ENCODE measurements around the gene MMP12.

Gene MMP12

DNA sequence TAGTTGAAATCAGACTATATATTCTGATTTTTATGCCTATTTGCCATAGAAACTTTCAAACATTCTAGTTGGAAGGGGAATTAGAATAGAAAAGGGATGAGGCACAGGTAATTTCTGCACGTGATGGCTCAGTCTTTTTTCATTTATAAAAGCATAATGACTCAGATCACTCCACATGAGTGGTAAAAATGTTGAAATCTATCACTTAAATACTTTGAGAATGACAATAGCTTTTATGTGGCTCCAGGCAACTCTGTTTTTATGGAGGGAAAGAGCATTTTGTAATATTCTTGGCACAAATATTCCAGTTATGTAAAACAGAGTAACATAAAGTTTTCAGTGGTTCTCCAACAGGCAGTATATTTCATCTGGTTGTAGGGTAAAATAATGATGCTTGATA, 25.5 kb downstream of the MMP12 start:
- DNase-seq, result no peak

GRCh38 chr11:102846292-102846691, 28.5 kb downstream of the MMP12 start:
- DNase-seq, result no peak

GRCh38 chr11:102843489-102843888, 31.3 kb downstream of the MMP12 start, which contains the start of gene MMP3:
Gene MMP3 (minus strand): TSS chr11:102843609. CDS start chr11:102843546, 63 bp downstream.
- no peak for DNase-seq

GRCh38 chr11:102842930-102843329, 31.9 kb downstream of the MMP12 start:
- no peak for DNase-seq

DNA sequence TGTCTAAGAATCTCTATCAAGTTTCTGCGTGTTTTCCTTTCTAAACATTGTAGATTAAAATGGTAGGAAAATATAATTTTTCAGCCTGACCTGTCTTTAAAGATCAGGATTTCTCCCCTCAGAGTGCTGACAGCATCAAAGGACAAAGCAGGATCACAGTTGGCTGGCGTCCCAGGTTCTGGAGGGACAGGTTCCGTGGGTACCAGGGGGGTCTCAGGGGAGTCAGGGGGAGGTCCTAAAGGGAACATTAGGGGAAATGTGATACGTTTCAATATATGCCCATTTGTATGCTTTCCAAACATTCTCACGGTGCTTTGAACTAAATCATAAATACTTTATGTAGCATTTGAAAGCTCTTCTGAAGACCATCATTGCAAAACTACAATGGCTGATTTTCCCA, 34.8 kb downstream of the MMP12 start:
- no peak for DNase-seq

- no peak for DNase-seq
Observed at GRCh38 chr11:102837646-102838045, 37.1 kb downstream of the MMP12 start.

DNA sequence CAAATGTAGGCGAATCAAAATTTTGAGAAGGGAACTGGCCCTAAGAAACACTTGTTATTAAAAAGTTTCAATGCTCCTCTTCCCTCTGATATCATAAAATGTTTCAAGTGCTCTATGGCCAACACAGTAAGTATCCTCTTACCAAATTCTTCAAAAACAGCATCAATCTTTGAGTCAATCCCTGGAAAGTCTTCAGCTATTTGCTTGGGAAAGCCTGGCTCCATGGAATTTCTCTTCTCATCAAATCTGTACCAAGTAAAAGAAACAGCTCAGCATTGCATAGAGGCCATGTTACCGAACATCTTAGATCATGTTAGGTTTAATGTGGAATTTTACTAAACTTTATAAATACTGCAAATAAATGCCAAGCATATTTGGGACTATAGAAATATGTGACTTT, 37.6 kb downstream of the MMP12 start:
- no peak for DNase-seq

DNA sequence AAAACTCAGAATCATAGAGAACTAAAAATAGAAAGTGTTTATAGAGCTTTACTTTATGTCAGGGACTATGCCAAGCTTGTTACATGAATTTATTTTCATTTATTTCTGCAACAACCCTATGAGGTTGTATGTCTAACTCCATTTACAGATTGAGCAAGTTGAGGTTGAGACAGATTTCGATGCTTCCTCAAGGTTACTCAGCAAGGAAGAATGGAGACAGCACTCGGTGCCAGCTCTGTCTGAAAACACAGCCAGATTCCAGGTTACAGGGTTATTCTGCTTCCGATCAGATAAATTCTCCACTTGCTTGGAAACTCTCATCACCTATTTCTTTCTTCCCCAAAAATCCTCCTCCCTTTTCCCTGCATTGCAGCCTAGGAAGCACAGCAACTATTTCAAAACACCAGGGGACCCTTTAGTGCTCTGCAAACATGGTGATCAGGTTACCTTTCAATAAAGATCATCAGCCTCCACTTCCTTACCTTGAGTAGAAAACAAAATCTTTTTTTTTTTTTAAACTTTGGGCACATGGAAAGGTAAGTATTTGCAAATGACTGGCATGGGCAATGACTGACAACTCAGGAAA, 38.4 kb downstream of the MMP12 start:
- no peak for DNase-seq

GRCh38 chr11:102833731-102834130, 41.1 kb downstream of the MMP12 start:
- no peak for DNase-seq

DNA sequence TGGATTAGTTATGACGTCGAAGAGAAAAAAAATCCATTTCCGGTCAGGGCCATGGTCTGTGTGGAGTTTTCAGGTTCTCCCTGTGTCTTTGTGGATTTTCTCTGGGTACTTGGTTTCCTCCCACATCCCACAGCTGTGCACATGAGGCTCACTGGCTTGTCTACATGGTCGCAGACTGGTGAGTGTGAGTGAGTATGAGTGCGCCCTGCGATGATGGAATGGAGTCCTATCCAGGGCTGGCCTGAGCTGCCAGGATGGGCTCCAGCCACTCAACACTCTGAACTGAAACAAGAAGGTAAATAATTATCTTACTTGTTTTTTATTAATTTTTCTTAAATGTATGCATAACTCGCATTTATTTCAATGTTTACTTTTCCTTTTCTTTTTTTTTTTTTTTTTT, 42.2 kb downstream of the MMP12 start:
- no peak for DNase-seq

GRCh38 chr11:102831489-102832440, 43.0 kb downstream of the MMP12 start:
- DNase-seq, result no peak

- DNase-seq, result no peak
Observed at GRCh38 chr11:102831128-102831488, 43.7 kb downstream of the MMP12 start.

DNA sequence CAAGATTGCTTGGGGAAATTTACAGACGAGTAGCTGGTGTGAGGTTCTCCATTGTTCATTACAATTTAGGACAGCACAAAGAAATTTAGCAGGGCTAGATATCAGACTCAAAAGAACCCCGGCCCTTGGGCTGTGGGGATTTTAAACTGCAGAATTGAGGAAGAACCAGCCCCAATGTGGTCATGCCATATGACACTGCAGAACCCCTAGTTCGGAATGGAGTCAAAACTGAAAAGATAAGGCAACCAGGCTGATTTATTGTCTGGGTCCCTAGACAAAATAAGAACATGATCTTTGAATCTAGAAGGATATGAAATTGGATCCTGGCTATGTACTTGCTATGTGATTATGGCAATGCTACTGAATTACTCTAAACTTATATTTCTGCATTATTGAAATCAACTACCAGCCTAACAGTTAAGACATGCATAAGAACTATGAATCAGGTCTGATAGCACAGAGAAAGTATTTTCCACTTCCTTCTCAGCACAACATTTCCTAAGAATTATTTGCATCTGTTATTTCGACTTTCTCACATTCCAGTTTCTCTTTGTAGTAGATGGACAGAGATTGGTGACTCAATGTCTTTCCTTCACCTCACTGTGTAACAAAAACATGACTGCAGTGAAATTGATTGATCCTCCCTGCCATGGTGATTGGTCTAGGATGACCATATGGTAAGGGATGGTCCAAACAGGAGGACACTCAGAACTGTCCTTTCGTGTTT, 44.6 kb downstream of the MMP12 start:
- no peak for DNase-seq

DNA sequence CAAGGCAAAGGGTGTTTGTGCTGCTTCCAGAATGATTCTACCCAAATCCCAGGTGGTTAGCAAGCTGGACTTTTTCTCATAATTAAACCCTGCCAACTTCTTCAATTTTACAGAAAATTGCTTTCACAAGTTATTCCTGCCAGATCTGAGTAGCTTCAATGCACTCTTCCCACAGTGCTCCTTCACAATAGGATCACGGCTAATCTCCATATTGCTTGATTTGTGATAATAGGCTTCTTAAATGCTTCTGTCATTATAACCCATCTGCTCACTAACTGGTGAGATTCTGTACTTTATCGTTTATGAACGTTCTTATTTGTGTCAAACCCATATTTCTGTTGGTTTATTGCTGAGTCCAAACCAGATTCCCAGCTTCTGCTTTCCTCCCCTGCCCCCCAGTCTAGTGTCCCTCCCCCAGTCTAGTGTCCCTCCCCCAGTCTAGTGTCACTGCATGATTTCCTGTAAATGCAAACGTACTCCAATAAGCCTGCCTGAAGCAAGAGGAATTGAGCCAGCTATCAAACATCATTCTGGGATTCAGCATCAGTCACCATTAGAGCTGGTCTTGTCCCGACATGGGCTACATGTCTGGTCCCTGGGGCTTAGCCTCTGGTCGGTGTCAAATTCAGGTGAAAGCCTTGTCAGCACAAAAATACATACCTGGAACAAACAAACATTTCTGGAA, 45.3 kb downstream of the MMP12 start:
- no peak for DNase-seq

- DNase-seq, result no peak
Observed at GRCh38 chr11:102824556-102824955, 50.2 kb downstream of the MMP12 start.

DNA sequence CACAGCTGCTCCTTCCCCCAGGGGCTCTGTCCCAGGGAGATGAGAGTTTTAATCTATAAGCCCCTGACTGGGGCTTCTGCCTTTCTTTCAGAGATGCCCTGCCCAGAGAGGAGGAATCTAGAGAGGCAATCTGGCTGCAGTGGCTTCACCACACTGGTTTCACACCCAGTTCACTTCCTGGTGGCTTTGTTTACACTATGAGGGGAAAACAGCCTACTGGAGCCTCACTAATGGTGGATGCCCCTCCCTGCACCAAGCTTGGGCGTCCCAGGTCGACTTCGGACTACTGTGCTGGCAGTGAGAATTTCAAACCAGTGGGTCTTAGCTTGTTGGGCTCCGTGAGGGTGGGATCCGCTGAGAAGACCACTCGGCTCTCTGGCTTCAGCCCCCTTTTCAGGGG, 55.3 kb downstream of the MMP12 start:
- no peak for DNase-seq

DNA sequence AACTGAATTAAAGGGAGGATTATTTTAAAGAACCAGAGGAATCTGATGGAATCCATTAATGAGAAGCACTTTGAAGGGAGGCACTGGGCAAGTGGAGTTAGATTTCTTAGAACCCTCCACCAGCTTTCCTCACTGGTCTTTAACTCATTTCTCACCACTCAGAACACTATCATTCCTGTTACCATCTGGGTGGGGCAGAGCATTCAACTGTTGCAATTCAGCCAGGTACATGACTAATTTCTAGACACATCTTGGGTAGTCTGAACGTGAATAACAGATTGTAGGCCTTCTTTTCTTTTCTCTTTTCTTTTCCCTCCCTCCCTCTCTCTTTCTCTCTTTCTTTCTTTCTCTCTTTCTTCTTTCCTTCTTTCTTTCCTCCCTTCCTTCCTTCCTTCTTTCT, 61.3 kb downstream of the MMP12 start:
- no peak for DNase-seq

Data from central memory CD4-positive, alpha-beta T cell (primary cell).